HCT116 (cell line): ENCODE data around the gene WNT5B. TPM values are rescaled to one million over a fixed set of nuclear protein-coding genes. Genes with fewer than 3 reads are reported as not detected.

Source experiments
- ATAC-seq: fragments of 200-7000 bp; cut with Tn5 transposase; 2 replicates; pipeline ENCODE4 v1.9.1; 2020; ENCODE audit warnings: mild to moderate bottlenecking, moderate library complexity
- BruUV-seq: library from RNA; stranded (reverse); fragments of 400-500 nt; replicated peaks from 2 replicates; lab custom pipeline; 2021; lab: Mats Ljungman, UMichigan
- CTCF ChIA-PET: fragments of 300-600 bp; sonication (Branson Sonifier 250); formaldehyde crosslinking; loops from one replicate; lab custom pipeline; 2021; ENCODE audit warnings: antibody characterized with exemption; lab: Charles Lee
- POLR2A ChIA-PET: fragments of 300-600, 350-600 bp; sonication (Branson Sonifier 250); formaldehyde crosslinking; loops from one replicate; lab custom pipeline; 2021; ENCODE audit warnings: antibody characterized with exemption; lab: Charles Lee
- RAD21 ChIA-PET, 2 experiments: fragments of 300-600 bp; sonication (Branson Sonifier 250); formaldehyde crosslinking; loops; one replicate each; lab custom pipeline; 2023; ENCODE audit warnings: low total read pairs in 2 of 2; ENCODE audit not compliant: uncharacterized antibody in 2 of 2, unreplicated experiment in 2 of 2, low non-redundant PET in 1 of 2; lab: Charles Lee
- DNase-seq: peaks from one replicate; pipeline ENCODE4 v3.0.0-alpha.2; 2010; ENCODE audit warnings: low read depth, low spot score
- H2AFZ ChIP-seq: fragments of 200-600 bp; shearing (Covaris generic), sonication (generic); 2 replicates; pipeline ENCODE4 v1.6.1; 2017; ENCODE audit warnings: low read depth, mixed run types, mixed read lengths, antibody characterized with exemption, low read length; ENCODE audit not compliant: poor library complexity, severe bottlenecking
- H3K27ac ChIP-seq: 2 replicates; pipeline ENCODE4 v1.5.1; 2012; ENCODE audit warnings: low read depth, low read length
- H3K27me3 ChIP-seq: fragments of 200-600 bp; sonication (generic); 2 replicates; pipeline ENCODE4 v1.6.1; 2016; ENCODE audit warnings: mixed run types, low read length, mixed read lengths; ENCODE audit not compliant: insufficient read depth
- H3K36me3 ChIP-seq, 2 experiments: fragments of 200-500 bp in 1 of 2; fragments of 200-600 bp in 1 of 2; sonication (Bioruptor generic) in 1 of 2; sonication (generic) in 1 of 2; 2 replicates each; pipeline versions ENCODE4 v1.5.1 to v1.6.1; 2014 to 2016; ENCODE audit warnings: low read length in 2 of 2, inconsistent platforms in 1 of 2, mixed read lengths in 1 of 2, mixed run types in 1 of 2; ENCODE audit not compliant: insufficient read depth in 2 of 2, control insufficient read depth in 1 of 2
- H3K4me1 ChIP-seq, 2 experiments: fragments of 200-600 bp in 1 of 2; sonication (generic) in 1 of 2; 2 replicates each; pipeline versions ENCODE4 v1.5.1 to v1.6.1; 2012 to 2017; ENCODE audit warnings: low read length in 2 of 2, inconsistent platforms in 1 of 2, mild to moderate bottlenecking in 1 of 2, mixed read lengths in 1 of 2, mixed run types in 1 of 2, moderate library complexity in 1 of 2; ENCODE audit not compliant: insufficient read depth in 2 of 2, control insufficient read depth in 1 of 2
- H3K4me2 ChIP-seq: fragments of 200-600 bp; sonication (generic); 2 replicates; pipeline ENCODE4 v1.6.1; 2017; ENCODE audit warnings: mixed run types, low read length, mixed read lengths
- H3K4me3 ChIP-seq, 2 experiments: fragments of 200-600 bp in 1 of 2; sonication (generic) in 1 of 2; replicated peaks in 1 of 2; 2 replicates each; pipeline ENCODE4 v1.5.1; 2011 to 2016; ENCODE audit warnings: low read length in 2 of 2, control low read depth in 1 of 2, low read depth in 1 of 2, mild to moderate bottlenecking in 1 of 2, mixed read lengths in 1 of 2, mixed run types in 1 of 2
- H3K79me2 ChIP-seq: fragments of 200-600 bp; sonication (generic); 2 replicates; pipeline ENCODE4 v1.6.1; 2017; ENCODE audit warnings: mild to moderate bottlenecking, mixed run types, low read length, moderate library complexity, mixed read lengths; ENCODE audit not compliant: insufficient read depth
- H3K9ac ChIP-seq: fragments of 200-600 bp; sonication (generic); 2 replicates; pipeline ENCODE4 v1.6.1; 2016; ENCODE audit warnings: low read length, mixed read lengths
- H3K9me2 ChIP-seq: fragments of 200-600 bp; sonication (generic), shearing (Covaris generic); 2 replicates; pipeline ENCODE4 v1.6.1; 2017; ENCODE audit warnings: mixed run types, mild to moderate bottlenecking, moderate library complexity; ENCODE audit not compliant: insufficient read depth
- H3K9me3 ChIP-seq, 2 experiments: fragments of 200-500 bp in 1 of 2; fragments of 200-600 bp in 1 of 2; sonication (Bioruptor generic) in 1 of 2; sonication (generic) in 1 of 2; 2 replicates each; pipeline ENCODE4 v1.6.1; 2014 to 2017; ENCODE audit warnings: low read length in 2 of 2, mixed read lengths in 2 of 2, inconsistent platforms in 1 of 2, low read depth in 1 of 2, mild to moderate bottlenecking in 1 of 2, mixed run types in 1 of 2, moderate library complexity in 1 of 2; ENCODE audit not compliant: control insufficient read depth in 1 of 2, insufficient read depth in 1 of 2
- H4K20me1 ChIP-seq: fragments of 200-600 bp; sonication (generic), shearing (Covaris generic); 2 replicates; pipeline ENCODE4 v1.6.1; 2017; ENCODE audit warnings: mixed run types, mild to moderate bottlenecking, moderate library complexity; ENCODE audit not compliant: insufficient read depth
- CTCF ChIP-seq, 3 experiments: fragments of 200-600 bp in 1 of 3; sonication (generic) in 1 of 3; IDR thresholded peaks in 2 of 3; conservative IDR thresholded peaks in 1 of 3; 2 replicates each; pipeline ENCODE4 v1.5.1; 2012 to 2017; ENCODE audit warnings: low read depth in 2 of 3, low read length in 2 of 3, antibody characterized with exemption in 1 of 3, borderline replicate concordance in 1 of 3, control low read depth in 1 of 3, mild to moderate bottlenecking in 1 of 3, mixed read lengths in 1 of 3, mixed run types in 1 of 3, moderate library complexity in 1 of 3; ENCODE audit not compliant: insufficient read depth in 1 of 3
- ELF1 ChIP-seq: IDR thresholded peaks from 2 replicates; pipeline ENCODE4 v1.6.1; 2012; ENCODE audit warnings: low read depth, borderline replicate concordance
- EZH2 ChIP-seq: fragments of 200-600 bp; sonication (generic); IDR thresholded peaks from 2 replicates; pipeline ENCODE4 v1.6.1; 2017; ENCODE audit warnings: antibody characterized with exemption, mixed run types
- FOSL1 ChIP-seq: IDR thresholded peaks from 2 replicates; pipeline ENCODE4 v1.6.1; 2012; ENCODE audit warnings: low read depth
- JUND ChIP-seq: IDR thresholded peaks from 2 replicates; pipeline ENCODE4 v1.6.1; 2012
- MAX ChIP-seq: IDR thresholded peaks from 2 replicates; pipeline ENCODE4 v1.6.1; 2012
- YY1 ChIP-seq: IDR thresholded peaks from 2 replicates; pipeline ENCODE4 v1.6.1; 2011; ENCODE audit warnings: low read length, low read depth, moderate library complexity, mild to moderate bottlenecking; ENCODE audit not compliant: insufficient replicate concordance; ENCODE audit errors: extremely low read depth
- ZBTB33 ChIP-seq: IDR thresholded peaks from 2 replicates; pipeline ENCODE4 v1.6.1; 2011; ENCODE audit warnings: mild to moderate bottlenecking, low read length, moderate library complexity; ENCODE audit not compliant: insufficient replicate concordance; ENCODE audit errors: extremely low read depth
- intact Hi-C: fragments of 100-400 bp; cut with micrococcal nuclease; formaldehyde crosslinking; loops from 2 replicates; pipeline ENCODE4 v1.10.0; 2022
- total RNA-seq: library from RNA; stranded (reverse); gene quantifications from one replicate; pipeline ENCODE4 v1.2.1, GENCODE V29; 2021; ENCODE audit not compliant: unreplicated experiment

WNT5B gene
- total RNA-seq, 1 experiment from 2014 or later: 0.52 TPM

- H4K20me1 ChIP-seq: no peaks in the 10 kb centered on the region
- H3K9me3 ChIP-seq: no peaks in the 10 kb centered on the region
- H3K4me3 ChIP-seq: no peak overlapping the region
- H3K9me2 ChIP-seq: no peaks in the 10 kb centered on the region
- no peak overlapping the region for H2AFZ ChIP-seq
- DNase-seq (no peak), ATAC-seq (no peak)
- H3K79me2 ChIP-seq: no peaks in the 10 kb centered on the region
- TF ChIP-seq EZH2: no peak
- TF ChIP-seq MAX: no peak
- TF ChIP-seq YY1: no peak
- TF ChIP-seq CTCF (IDR thresholded peaks at IDR 0.05 in 2 of 3, conservative IDR thresholded peaks at IDR 0.05 in 1 of 3; ENCODE audit: borderline replicate concordance in 1 of 3, insufficient read depth in 1 of 3, low read depth in 2 of 3, low read length in 2 of 3): no peak
- TF ChIP-seq FOSL1: no peak
- no peak for TF ChIP-seq JUND
- TF ChIP-seq ELF1: no peak
- no peak for TF ChIP-seq ZBTB33
- peaks cover 8 to 22% of the 10 kb centered on the region in 2 experiments for H3K4me1 ChIP-seq
- no peaks in the 10 kb centered on the region for H3K36me3 ChIP-seq
- intact Hi-C loops: loop anchor here (2.0 kb wide), 1 partner anchor 1034 kb away; no protein-coding TSS in a partner anchor
- H3K27ac ChIP-seq: no peak overlapping the region
- H3K9ac ChIP-seq: no peak overlapping the region
- ChIA-PET CTCF (interaction anchor here (1.0 to 2.0 kb wide), 5 partner anchors 9 to 486 kb away, joined by 3 to 22 read pairs (median 4); partner anchors contain the start of gene WNT5B), RAD21 (interaction anchor here (0.6 to 1.6 kb wide), 3 partner anchors 487 to 502 kb away, joined by 5 to 7 read pairs (median 7); no protein-coding TSS in a partner anchor), POLR2A (no interaction called here)
- H3K27me3 ChIP-seq: no peaks in the 10 kb centered on the region
- no TSS peak for BruUV-seq
- H3K4me2 ChIP-seq: no peak overlapping the region
Measured at GRCh38 chr12:1604464-1604863, 24.6 kb upstream of the WNT5B start.
